ENCODE results near the gene TTC3.
"Not testable (repeated sequence)": the region's sequence is repeated elsewhere in the genome, so short reads cannot be mapped to it uniquely, and the experiment has no call there.

The TTC3 gene

GRCh38 chr21:37093977-37094376 lies 20.9 kb downstream of the TTC3 start:
- no peak for DNase-seq (ENCODE audit: low spot score)

- DNase-seq (ENCODE audit: low spot score), result no peak
Observed at GRCh38 chr21:37095821-37096220, 22.8 kb downstream of the TTC3 start.

GRCh38 chr21:37098751-37099150 lies 25.7 kb downstream of the TTC3 start:
- no peak for DNase-seq (ENCODE audit: low spot score)

GRCh38 chr21:37100316-37100715 lies 27.3 kb downstream of the TTC3 start:
- DNase-seq (ENCODE audit: low spot score), result no peak

- no peak for DNase-seq (ENCODE audit: low spot score)
Observed at GRCh38 chr21:37101384-37101783, 28.3 kb downstream of the TTC3 start.

GRCh38 chr21:37102746-37103145 lies 29.7 kb downstream of the TTC3 start:
- DNase-seq (ENCODE audit: low spot score), result not testable (repeated sequence)

GRCh38 chr21:37106998-37107397 lies 33.9 kb downstream of the TTC3 start:
- DNase-seq (ENCODE audit: low spot score), result no peak

GRCh38 chr21:37111029-37111428 lies 38.0 kb downstream of the TTC3 start:
- not testable (repeated sequence) for DNase-seq (ENCODE audit: low spot score)

- DNase-seq (ENCODE audit: low spot score), result not testable (repeated sequence)
Observed at GRCh38 chr21:37114301-37114700, 41.2 kb downstream of the TTC3 start.

- DNase-seq (ENCODE audit: low spot score), result not testable (repeated sequence)
Observed at GRCh38 chr21:37116459-37116858, 43.4 kb downstream of the TTC3 start.

- DNase-seq (ENCODE audit: low spot score), result no peak
Observed at GRCh38 chr21:37117204-37117603, 44.1 kb downstream of the TTC3 start.

GRCh38 chr21:37118187-37118826 lies 45.3 kb downstream of the TTC3 start:
- no peak for DNase-seq (ENCODE audit: low spot score)

- DNase-seq (ENCODE audit: low spot score), result no peak
Observed at GRCh38 chr21:37119421-37120218, 46.6 kb downstream of the TTC3 start.

- no peak for DNase-seq (ENCODE audit: low spot score)
Observed at GRCh38 chr21:37128076-37128475, 55.0 kb downstream of the TTC3 start.

GRCh38 chr21:37130971-37131370 lies 57.9 kb downstream of the TTC3 start:
- DNase-seq (ENCODE audit: low spot score), result no peak

- DNase-seq (ENCODE audit: low spot score), result no peak
Observed at GRCh38 chr21:37136261-37136660, 63.2 kb downstream of the TTC3 start.

- DNase-seq (ENCODE audit: low spot score), result no peak
Observed at GRCh38 chr21:37136744-37137143, 63.7 kb downstream of the TTC3 start.

- DNase-seq (ENCODE audit: low spot score), result no peak
Observed at GRCh38 chr21:37139154-37139553, 66.1 kb downstream of the TTC3 start.

GRCh38 chr21:37139902-37140301 lies 66.8 kb downstream of the TTC3 start:
- peak; percentile 26 for DNase-seq (ENCODE audit: low spot score)

- not testable (repeated sequence) for DNase-seq (ENCODE audit: low spot score)
Observed at GRCh38 chr21:37143392-37143791, 70.3 kb downstream of the TTC3 start.

- DNase-seq (ENCODE audit: low spot score), result no peak
Observed at GRCh38 chr21:37145635-37146111, 72.6 kb downstream of the TTC3 start.

GRCh38 chr21:37146320-37147235 lies 73.5 kb downstream of the TTC3 start:
- no peak for DNase-seq (ENCODE audit: low spot score)
